PFSK-1 (cell line): ENCODE measurements around the gene TMEM43.

Source experiments
- POLR2AphosphoS5 ChIP-seq: IDR thresholded peaks from 2 replicates; pipeline ENCODE4 v1.6.1; 2012; ENCODE audit warnings: low read depth, mild to moderate bottlenecking, control low read depth, low read length, moderate library complexity
- TAF1 ChIP-seq: IDR thresholded peaks from 2 replicates; pipeline ENCODE4 v1.6.1; 2012; ENCODE audit warnings: low read length, control low read depth, borderline replicate concordance; ENCODE audit not compliant: insufficient read depth
- TF ChIP-seq, protein P1 (sequence below), 2 experiments: IDR thresholded peaks; 2 replicates each; pipeline versions ENCODE4 v1.6.1 to v1.8.0; 2011 to 2012; ENCODE audit warnings: low read depth in 2 of 2, low read length in 2 of 2, control low read depth in 1 of 2, inconsistent platforms in 1 of 2, mild to moderate bottlenecking in 1 of 2, moderate library complexity in 1 of 2; ENCODE audit not compliant: insufficient read depth in 1 of 2

DNA sequence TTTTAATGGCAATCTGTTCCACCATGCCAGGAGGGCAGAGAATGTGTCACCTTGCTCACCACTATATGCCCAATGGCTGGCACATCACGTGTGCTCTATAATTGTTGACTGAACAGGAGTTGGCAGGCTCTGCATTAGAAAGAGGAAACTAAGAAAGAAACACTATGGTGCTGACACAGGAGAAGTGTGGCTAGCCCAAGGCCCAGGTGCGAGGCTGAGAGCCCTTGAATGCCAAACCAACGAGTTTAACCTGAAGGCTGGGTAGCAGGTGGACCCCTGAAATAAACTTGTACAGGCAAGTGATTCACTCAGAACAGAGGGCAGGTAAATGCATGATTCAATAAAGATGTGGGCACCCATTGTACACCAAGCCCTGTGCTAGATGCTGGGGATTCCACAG, 2.6 kb upstream of the TMEM43 start:
- TF ChIP-seq, protein P1, sequence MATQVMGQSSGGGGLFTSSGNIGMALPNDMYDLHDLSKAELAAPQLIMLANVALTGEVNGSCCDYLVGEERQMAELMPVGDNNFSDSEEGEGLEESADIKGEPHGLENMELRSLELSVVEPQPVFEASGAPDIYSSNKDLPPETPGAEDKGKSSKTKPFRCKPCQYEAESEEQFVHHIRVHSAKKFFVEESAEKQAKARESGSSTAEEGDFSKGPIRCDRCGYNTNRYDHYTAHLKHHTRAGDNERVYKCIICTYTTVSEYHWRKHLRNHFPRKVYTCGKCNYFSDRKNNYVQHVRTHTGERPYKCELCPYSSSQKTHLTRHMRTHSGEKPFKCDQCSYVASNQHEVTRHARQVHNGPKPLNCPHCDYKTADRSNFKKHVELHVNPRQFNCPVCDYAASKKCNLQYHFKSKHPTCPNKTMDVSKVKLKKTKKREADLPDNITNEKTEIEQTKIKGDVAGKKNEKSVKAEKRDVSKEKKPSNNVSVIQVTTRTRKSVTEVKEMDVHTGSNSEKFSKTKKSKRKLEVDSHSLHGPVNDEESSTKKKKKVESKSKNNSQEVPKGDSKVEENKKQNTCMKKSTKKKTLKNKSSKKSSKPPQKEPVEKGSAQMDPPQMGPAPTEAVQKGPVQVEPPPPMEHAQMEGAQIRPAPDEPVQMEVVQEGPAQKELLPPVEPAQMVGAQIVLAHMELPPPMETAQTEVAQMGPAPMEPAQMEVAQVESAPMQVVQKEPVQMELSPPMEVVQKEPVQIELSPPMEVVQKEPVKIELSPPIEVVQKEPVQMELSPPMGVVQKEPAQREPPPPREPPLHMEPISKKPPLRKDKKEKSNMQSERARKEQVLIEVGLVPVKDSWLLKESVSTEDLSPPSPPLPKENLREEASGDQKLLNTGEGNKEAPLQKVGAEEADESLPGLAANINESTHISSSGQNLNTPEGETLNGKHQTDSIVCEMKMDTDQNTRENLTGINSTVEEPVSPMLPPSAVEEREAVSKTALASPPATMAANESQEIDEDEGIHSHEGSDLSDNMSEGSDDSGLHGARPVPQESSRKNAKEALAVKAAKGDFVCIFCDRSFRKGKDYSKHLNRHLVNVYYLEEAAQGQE (IDR thresholded peaks at IDR 0.05; ENCODE audit: insufficient read depth in 1 of 2, low read depth in 2 of 2, low read length in 2 of 2): no peak
- no peak for TF ChIP-seq TAF1
- TF ChIP-seq POLR2AphosphoS5: no peak
